ENCODE results near the gene ADAMTS19. TPM values are rescaled to one million over a fixed set of nuclear protein-coding genes. Genes with fewer than 3 reads are reported as not detected.
A peak's percentile ranks its signal among the peaks of the same experiment; 100 is the strongest.
"Not testable (repeated sequence)": the region's sequence is repeated elsewhere in the genome, so short reads cannot be mapped to it uniquely, and the experiment has no call there.

ADAMTS19 gene
- total and polyA plus RNA-seq, 8 donors: 0.05 to 18.0 (median 0.87) TPM; not detected in 4

GRCh38 chr5:129419292-129419691, 40.8 kb upstream of the ADAMTS19 start:
- TF ChIP-seq CTCF (IDR thresholded peaks at IDR 0.05) (no peak), EP300 (IDR thresholded peaks at IDR 0.05) (no peak), POLR2A (IDR thresholded peaks at IDR 0.05) (no peak), POLR2AphosphoS5 (IDR thresholded peaks at IDR 0.05) (no peak)
- Histone ChIP-seq H3K4me3 (no peak overlapping the region), H3K27ac (no peak overlapping the region), H3K36me3 (no peaks in the 10 kb centered on the region), H3K4me1 (no peaks in the 10 kb centered on the region), H3K27me3 (no peaks in the 10 kb centered on the region), H3K9me3 (peaks cover 0 to 6% (median 1%) of the 10 kb centered on the region in 4 donors)
- no peak for DNase-seq
- intact Hi-C loops (cut with DNase I; ENCODE audit: low total_unique reads): no loop called here
- WGBS, 5 donors: 79 to 97% (median 90%) methylated on average over 3 of the region's 3 CpGs

- intact Hi-C loops (cut with DNase I; ENCODE audit: low total_unique reads): no loop called here
Observed at GRCh38 chr5:129425031-129425430, 35.1 kb upstream of the ADAMTS19 start.

GRCh38 chr5:129426071-129426470, 34.0 kb upstream of the ADAMTS19 start:
- intact Hi-C loops (cut with DNase I; ENCODE audit: low total_unique reads): no loop called here
- H3K27me3 ChIP-seq: no peaks in the 10 kb centered on the region
- no peaks in the 10 kb centered on the region for H3K36me3 ChIP-seq
- WGBS, 5 donors: 59 to 72% (median 63%) methylated on average over 1 of the region's 1 CpG
- H3K27ac ChIP-seq: no peak overlapping the region
- DNase-seq: no peak
- H3K4me3 ChIP-seq: no peak overlapping the region
- TF ChIP-seq CTCF (IDR thresholded peaks at IDR 0.05): no peak
- TF ChIP-seq POLR2AphosphoS5 (IDR thresholded peaks at IDR 0.05): no peak
- TF ChIP-seq EP300 (IDR thresholded peaks at IDR 0.05): no peak
- TF ChIP-seq POLR2A (IDR thresholded peaks at IDR 0.05): no peak
- H3K4me1 ChIP-seq: no peaks in the 10 kb centered on the region
- no peaks in the 10 kb centered on the region for H3K9me3 ChIP-seq

More at GRCh38 chr5:129425031-129425430, 35.1 kb upstream of the ADAMTS19 start:
- no peaks in the 10 kb centered on the region for H3K27me3 ChIP-seq
- H3K4me1 ChIP-seq: no peaks in the 10 kb centered on the region
- no peak for TF ChIP-seq POLR2A (IDR thresholded peaks at IDR 0.05)
- no peak for TF ChIP-seq CTCF (IDR thresholded peaks at IDR 0.05)
- no peak for TF ChIP-seq EP300 (IDR thresholded peaks at IDR 0.05)
- no peak for TF ChIP-seq POLR2AphosphoS5 (IDR thresholded peaks at IDR 0.05)
- H3K27ac ChIP-seq: no peak overlapping the region
- H3K4me3 ChIP-seq: no peak overlapping the region
- H3K36me3 ChIP-seq: no peaks in the 10 kb centered on the region
- no peaks in the 10 kb centered on the region for H3K9me3 ChIP-seq
- no peak for DNase-seq

GRCh38 chr5:129428636-129429035, 31.5 kb upstream of the ADAMTS19 start:
- 84 to 96% (median 88%) methylated on average over 5 of the region's 5 CpGs for WGBS, 5 donors
- H3K36me3 ChIP-seq; H3K4me1 ChIP-seq; H3K9me3 ChIP-seq; H3K27ac ChIP-seq; DNase-seq; intact Hi-C loops (cut with DNase I; ENCODE audit: low total_unique reads); H3K27me3 ChIP-seq; H3K4me3 ChIP-seq: not testable (repeated sequence)

- Histone ChIP-seq H3K27me3 (no peaks in the 10 kb centered on the region), H3K27ac (no peak overlapping the region), H3K36me3 (no peaks in the 10 kb centered on the region), H3K9me3 (no peaks in the 10 kb centered on the region), H3K4me3 (no peak overlapping the region), H3K4me1 (no peaks in the 10 kb centered on the region)
- DNase-seq: peak in 1 of 2 donors; percentile 7
- intact Hi-C loops (cut with DNase I; ENCODE audit: low total_unique reads): no loop called here
- no peak for TF ChIP-seq POLR2AphosphoS5 (IDR thresholded peaks at IDR 0.05)
- TF ChIP-seq CTCF (IDR thresholded peaks at IDR 0.05): no peak
- TF ChIP-seq EP300 (IDR thresholded peaks at IDR 0.05): no peak
- no peak for TF ChIP-seq POLR2A (IDR thresholded peaks at IDR 0.05)
Observed at GRCh38 chr5:129431406-129431805, 28.7 kb upstream of the ADAMTS19 start.
